HG02884 (cell line): Measurements from ENCODE around the gene GRIK4.

Source experiments
- ATAC-seq: cut with Tn5 transposase; IDR thresholded peaks from one replicate; pipeline ENCODE4 v1.9.1; 2021; ENCODE audit warnings: mild to moderate bottlenecking, moderate library complexity; ENCODE audit not compliant: unreplicated experiment

The GRIK4 gene

DNA sequence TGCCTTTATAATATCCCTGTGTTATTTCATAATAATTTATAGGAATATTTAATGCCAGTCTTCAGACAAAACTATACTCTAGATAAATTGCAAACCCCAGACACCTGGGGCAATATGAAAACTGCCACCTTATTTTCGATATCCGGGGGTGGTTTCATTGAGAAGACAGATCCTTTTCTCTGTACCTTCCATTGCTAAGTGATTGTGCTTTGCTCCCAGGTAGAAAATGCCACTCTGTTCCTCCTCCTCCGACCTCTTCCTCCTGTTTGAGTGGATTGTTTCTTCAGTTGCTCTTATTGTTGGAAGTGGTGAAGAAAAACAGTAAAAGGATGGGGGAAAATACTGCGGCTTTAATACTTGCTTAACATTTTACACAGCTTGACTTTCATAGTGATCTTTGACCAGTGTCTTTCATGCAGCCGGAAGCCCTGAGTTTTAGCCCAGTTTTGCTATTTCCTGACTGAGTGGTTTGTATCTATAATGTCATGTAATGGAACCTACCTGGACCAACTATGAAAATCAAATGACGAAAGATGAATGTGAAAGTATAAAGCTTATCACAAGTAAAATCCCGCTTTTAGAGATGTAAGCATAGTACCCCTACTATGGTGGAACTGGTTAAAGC, 5.6 kb upstream of the GRIK4 start:
- no peak for ATAC-seq

DNA sequence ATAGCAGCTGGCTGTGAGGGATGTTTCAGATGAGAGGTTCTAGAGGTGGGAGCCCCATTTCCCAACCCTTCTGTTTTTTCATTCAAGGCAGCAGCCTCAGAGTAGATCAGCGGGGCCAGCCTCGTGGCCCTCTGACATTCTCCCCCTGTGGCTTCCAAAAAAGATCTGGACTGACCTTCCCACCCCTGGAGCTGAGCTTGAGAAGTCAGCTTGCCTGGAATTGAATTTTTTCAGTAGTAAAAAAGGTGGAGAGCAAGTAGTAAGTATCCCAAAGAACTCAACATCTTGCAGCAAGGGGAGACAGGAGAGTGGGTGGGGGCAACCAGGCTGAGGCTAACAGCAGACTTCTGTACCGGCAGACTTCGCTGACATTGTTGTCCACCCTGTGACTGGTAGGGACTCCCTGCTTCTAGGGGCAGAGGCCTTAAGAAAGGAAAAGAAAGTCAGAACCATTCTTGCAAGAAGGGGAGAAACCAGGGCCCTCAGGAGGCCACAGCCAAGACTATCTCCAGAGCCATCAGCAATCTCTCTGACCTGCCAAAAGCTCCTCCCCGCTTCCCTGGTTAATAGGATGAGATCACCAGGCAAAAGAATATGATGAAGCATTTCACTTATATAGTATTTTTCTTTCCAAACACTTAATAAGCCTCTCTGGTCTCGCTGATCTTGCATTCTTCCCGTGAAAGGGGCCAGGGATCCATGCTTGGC, 2.0 kb upstream of the GRIK4 start:
- ATAC-seq: no peak

DNA sequence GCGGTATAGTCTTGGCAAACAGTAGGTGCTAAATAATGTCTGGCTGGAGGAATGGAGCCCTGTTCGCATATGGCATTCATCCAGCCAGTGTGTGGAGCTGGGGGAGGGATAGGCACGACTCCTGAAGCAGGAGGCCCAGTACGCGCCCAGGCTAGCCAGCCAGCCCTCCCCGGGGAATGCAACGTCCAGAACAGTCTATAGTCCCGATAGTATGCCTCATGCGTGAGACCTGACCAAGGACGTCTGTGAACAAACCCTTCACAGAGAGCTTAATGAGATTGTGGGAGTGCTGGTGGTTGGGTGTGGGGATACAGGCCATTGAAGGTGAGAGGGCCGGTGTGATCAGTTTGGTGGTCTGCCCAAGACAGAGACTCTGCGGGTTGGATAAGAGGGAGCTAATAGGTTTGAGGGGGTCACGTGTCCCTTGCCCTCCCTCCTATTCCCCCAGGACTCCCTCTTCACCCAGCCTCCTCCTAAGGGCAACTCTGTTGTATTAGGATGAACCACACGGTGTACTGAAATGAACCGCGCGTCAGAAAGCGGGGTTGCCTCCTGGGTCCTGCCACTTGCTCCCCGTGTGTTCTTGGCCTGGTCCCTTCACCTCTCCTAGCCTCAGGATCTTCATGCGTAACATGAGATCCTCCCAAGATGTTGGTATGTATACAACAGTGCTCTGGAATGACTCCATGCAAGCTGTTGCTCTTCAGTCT, 987 bp upstream of the GRIK4 start:
- no peak for ATAC-seq

DNA sequence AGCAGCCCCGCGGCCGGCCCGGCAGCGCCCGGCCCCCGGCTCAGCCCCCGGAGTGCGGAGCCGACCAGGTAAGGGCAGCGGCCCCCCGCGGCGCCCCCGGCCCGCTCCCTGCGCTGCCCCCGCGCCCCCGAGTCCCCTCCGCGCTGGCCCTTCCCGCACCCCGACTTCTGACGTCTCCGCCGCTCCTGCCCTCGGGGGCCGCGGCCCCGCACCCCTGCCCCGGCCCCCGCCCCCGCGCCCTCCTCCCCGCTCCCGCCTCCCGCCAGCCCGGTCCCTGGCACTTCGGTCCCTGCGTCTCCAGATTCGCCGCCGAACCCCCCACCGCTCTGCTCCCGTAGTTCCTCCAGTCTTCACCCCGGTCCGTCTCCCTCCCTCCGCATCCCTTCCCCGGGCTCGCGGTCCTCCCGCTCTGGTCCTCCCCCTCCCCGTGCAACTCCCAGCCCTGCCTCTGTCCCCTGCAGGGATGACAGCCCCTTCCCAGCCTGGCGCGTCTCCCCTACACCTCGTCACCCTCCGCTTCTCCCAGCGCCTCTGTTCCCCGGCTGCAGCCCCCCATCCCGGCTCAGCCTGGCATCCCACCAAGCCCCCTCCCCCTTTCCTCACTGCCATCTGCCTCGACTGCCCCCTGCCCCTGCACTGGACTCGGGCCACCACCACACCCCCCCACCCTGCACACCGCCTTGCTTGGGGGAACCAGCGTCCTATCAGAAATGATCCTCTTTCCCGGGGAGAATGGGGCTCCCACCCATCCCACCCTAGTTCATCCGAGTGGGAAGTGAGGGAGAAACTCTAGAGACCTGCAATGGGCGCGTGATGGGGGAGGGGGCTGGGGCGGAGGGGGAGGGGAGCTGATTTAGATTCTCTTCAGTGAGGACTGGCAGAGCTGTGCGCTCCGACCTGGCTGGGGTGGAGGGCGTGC, 531 bp downstream of the GRIK4 start:
- ATAC-seq: no peak

DNA sequence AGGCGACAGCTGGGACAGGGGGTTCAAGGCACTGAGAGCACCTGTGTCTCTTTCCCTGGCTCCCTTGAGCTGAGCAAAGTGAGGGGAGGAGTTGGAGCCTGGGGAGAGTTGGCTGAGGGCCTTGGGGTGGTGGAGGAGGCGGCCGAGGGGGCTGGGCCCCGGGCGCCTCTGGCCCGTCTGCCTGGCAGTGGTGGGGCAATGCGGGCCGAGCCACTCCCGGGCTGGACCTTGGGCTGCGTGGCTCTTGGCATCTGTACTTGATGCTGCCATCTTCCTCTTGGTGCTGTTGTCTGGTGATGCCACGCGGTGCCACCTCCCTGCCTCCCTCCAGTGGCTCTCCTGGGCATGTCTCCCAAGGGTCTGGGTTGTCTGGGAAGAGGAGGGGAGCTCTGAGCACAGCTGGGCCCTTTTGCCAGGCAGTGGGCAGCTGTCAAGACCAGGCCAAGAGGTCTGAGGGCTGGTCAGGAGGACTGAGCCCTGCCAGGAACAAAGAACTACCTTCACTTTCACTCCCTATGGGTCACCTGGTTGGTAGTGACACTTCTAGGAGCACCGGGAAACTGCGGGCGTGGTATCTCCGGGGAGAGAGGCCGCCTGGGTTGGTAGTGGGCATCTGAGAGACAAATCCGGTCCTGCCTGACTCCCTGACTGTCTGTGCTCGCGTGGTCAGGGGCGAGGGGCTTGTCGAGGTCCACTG, 1.3 kb downstream of the GRIK4 start:
- ATAC-seq: no peak

DNA sequence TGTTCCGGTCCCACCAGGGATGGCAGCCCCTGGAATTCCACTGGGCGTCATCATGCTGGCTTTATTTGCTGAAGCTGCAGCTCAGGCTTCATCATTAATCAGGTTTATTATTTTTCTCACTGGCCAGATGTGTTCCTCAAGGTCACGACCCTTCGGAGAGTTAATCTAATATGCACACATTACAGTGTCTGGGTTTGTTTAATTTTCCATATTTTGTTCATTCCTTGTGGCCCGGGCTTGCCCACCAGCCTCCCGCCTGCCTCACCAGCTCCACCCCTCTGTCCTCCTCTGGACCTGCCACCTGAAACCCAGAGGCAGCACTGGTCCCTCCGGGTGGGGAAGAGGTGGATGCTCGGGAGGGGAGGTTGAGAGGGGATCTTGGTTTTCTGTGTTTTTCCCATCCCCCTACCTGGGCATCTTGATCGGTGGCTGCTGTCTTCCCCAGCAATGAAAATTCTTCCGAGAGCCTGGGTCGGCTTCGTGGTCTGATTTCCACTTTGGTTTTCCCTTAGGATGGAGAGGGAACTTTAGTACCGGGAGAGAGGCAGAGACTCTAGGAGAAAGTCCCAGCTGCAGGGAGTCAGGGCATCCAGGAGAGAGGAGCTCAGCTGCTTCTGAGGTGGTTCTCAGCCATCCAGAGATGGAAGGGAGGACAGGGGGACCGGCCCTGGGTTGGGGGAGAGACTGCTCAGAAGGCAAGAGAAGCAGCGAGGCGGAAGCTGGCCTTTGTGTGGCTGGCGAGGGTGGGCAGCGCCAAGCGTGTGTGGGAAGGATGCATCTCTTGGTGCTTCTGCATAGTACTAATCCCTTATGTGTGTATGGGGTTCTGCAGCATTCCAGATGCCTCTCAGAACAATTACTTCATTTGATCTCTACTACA, 2.1 kb downstream of the GRIK4 start:
- no peak for ATAC-seq

DNA sequence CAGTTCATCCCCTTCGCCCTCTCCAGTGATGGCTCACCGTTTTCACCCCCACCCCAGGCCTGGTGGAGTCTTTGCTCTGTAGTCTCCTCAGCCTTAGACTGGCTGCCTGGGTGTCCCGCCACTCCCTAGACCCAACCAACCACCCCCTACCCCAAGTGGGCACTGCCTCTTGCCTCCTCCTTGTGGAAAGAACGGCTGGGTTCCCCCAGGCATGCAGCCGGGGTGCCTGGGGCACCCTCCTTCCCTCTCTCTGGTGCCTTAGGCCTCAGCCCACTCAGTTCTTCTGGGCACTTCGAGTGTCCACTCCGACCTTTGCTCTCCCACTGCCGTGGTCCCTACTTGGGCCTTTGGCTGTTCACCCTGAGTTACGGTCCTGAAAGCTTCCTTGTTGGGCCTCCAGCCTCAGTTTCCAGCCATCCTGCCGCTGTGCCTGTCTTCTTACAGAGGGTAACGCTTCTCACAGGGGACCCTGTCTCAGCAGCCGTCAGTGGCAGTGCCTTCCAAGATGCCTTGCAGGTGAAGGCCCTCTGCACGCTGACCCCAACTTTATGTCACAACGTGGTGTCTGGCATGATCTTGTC, 3.1 kb downstream of the GRIK4 start:
- no peak for ATAC-seq

DNA sequence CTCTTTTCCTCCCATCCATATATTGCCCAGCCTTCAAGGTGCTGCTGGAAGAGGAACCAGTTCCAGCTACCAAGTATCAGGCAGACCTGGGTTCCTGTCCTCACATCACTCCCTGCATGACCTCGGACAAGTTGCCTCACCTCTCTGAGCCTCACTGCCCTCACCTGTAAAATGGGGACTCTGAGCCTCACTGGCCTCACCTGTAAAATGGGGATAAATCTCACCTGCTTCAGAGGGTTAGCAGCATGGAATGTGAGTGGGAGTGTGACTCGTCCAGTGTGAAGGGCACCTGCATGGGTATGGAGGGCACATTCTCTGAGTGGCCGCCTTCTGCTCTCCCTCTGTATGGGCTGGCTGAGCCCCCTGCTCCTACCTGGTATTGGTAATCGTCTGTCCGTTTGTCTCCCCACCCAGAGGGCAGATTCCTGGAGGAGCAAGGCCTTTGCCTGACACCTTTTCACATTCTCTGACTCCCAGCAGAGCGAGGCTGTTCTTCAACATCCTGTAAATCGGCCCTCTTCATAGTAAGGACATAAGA, 3.7 kb downstream of the GRIK4 start:
- no peak for ATAC-seq

DNA sequence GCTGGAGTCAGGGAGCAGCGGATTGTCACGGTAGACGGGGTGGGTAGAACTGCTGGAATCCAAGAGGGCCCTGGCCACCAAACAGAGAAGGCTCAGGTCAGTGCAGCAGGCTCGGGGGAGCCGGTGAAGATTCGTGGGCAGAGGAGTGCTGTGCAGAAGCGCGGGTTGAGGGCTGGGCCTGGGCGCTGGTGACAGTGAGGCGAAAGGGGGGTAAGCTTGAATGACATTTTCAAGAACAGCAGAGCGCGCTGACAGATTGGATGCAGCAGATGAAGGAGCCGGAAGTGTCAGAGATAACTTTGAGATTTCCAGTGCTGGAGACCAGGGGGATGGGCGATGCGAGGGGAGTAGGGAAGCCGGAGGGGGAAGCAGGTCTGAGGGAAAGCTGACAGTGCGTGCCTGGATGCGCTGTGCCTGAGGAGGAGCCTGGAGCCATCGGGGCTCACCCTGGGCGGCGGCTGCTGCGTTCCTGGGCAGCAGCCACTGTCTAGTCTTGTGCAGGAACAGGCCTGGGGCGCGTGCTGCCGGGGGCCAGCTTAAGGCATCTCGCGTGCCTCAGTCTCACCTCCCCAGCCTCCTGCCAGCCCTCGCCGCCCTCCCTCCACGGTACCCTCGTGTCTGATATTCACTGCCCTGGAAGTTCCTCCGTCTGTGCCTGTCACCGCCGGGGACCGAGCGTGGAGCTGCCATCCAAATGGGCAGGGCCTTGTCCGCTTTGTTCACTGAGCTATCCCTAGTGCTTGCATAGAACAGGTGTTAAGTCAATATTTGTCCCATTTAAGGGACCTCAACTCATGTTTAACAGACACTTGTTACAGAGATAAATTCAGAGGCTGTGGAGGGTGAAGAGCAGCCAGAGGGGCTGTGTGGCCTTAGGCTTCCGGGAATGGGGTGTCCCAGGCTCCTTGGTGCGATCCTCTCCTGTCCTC, 5.2 kb downstream of the GRIK4 start:
- ATAC-seq: no peak

DNA sequence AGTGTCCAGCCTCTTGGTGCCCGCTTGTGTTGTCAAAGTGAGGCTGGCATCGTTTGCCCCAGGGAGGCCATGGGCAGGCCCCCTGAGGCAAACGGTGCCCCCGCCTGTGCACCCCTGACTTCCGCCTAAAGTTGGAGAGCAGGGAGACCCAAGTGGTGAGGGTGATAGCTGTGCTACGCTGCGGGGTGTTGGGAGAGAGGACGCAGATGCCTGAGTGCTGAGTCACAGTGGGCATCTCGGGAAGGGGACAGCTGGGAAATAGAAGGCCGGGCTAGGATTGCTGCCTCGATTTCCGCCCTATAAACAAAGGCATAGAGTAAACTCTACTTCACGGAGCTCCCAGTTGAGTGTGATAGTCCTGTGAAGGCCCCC, 5.8 kb downstream of the GRIK4 start:
- ATAC-seq: no peak

DNA sequence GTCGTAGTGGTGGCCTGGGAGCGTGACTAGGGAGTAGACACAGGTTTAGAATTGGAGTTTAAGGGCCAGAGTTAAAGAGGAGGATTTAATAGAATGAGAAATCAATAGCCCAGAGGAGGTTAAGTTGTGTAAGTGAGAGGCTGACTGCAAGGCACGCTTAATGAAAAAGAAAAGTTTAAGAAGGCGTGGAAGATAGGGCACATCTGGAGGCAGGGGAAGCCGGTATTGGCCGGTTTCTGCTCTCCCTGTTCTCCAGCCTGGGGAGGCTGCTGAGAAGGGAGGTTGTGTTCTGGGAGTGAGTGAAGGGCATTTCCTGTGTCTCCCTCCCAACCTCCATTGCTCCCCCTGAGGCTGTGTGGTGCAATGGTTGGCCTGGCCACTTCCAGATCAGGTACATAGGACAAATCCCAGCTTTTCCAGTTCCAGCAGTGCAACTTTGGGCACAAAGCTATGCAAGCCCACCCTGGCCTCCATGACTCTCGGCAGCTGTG, 6.3 kb downstream of the GRIK4 start:
- no peak for ATAC-seq

DNA sequence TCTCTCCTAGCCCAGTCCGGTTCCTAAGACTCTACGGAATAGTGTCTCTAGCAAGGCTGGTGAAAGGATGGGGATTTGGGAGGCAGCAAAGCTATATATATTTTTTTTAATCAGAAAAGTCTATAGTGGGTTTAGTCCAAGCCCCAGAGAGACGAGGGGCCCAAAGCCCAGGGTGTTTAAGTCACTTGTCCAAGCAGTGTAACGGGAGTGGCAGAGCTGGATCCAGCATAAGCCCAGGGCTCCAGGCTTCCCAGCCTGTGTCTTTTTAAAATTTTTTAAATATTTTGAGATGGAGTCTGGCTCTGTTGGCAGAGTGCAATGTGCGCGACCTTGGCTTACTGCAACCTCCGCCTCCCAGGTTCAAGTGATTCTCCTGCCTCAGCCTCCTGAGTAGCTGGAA, 6.8 kb downstream of the GRIK4 start:
- no peak for ATAC-seq

DNA sequence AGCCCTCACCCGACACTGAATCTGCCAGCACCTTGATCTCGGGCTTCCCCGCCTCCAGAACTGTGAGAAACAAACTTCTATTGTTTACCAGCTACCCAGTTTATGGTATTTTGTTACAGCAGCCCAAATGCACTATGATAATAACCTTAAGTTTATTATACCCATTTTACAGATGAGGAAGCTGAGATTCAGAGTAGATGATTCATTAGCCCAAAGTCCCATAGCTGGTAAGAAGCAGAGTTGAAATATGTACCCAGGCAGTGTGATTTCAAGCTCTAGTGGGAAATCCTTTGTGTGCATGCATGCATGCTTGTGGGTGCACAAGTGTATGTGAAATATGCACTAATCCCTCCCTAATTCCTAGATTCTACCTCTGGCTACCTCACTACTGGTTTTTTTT, 7.9 kb downstream of the GRIK4 start:
- ATAC-seq: no peak

DNA sequence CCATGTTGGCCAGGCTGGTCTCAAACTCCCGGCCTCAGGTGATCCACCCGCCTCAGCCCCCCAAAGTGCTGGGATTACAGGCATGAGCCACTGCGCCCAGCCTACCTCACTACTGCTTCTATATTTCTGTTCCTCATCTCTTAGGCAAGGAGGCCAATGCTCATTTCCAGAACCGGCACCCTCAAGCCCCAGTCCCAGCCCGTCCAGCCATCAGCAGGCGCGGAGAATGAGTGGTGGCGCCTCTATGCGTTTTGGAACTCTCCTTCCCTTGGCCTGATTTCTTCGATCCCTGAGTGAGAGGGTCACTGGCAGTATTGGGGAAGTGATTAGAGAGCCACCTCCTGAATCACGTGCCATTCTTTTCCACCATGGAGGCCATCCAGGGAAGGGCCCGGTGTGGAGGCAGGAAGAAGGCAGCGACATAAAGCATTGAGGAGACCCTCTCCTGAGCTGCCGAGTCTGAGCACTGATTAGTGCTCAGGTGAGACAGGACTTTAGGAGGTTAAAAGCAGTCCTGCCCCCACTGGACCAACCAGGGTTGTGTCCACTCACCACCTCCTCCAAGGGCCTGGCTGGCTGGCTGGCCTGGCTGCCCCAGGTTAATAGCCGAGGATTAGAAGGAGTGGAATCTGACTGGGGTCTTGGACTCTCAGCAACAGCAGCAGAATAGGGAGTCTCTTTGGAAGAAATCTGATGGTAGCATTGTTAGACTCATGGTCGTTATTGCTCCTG, 8.7 kb downstream of the GRIK4 start:
- no peak for ATAC-seq

DNA sequence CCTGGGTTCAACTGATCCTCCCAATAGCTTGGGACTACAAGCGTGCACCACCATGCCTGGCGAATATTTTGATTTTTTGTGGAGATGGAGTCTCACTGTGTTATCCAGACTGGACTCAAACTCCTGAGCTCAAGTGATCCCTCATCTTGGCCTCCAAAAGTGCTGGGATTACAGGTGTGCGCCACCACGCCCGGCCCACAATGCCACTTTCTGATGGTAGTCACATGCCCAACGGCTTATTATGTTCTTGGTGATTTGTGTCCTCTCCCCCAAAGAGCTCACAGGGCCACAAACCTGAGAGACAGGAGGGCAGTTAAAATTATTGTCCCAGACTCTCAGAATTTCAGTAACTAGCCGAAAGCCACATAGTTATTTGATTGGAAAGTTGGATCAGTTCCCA, 9.6 kb downstream of the GRIK4 start:
- no peak for ATAC-seq

DNA sequence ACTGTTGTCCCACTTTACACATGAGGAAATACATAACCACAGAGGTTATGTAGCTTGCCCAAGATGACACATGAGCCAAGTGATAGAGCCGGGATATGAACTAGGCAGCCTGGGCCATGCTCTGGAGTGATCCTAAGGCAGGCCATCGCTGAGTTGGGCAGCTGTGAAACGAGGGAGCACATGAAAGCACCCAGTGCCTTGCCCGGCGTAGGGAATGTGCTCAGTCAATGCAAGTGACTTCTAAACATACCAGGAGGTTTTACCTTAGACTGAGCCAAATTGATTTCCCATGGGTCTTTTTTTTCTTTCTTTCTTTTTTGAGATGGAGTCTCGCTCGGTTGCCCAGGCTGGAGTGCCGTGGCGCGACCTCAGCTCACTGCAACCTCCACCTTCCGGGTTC, 10.5 kb downstream of the GRIK4 start:
- no peak for ATAC-seq

DNA sequence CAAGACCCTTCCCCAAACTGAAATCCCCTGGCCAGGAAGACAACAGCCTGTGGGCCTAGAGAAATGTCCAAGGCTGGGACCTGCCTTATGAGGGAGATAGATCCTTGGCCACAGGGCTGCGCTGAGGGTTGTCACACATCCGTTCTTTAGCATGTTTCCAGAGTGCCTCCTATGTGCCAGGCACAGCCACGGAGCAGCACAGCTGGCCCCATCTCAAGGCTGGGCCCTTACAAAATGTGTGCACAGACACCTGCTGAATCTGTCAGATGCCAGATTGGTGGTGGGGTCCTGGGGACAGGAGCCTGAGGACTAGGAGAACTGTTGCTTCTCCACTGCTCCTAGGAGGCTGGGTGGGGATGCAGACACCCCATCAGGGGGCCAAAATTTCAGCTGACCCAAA, 11.2 kb downstream of the GRIK4 start:
- ATAC-seq: no peak
